GM18520 (cell line): ENCODE measurements around the gene OXSR1.
"Not testable (repeated sequence)": the region's sequence is repeated elsewhere in the genome, so short reads cannot be mapped to it uniquely, and the experiment has no call there.

Source experiments
- ATAC-seq: cut with Tn5 transposase; IDR thresholded peaks from one replicate; pipeline ENCODE4 v1.9.1; 2021; ENCODE audit not compliant: unreplicated experiment

Gene OXSR1

GRCh38 chr3:38163841-38164642 lies 1.3 kb upstream of the OXSR1 start:
- no peak for ATAC-seq

GRCh38 chr3:38164643-38164951 lies 740 bp upstream of the OXSR1 start:
- ATAC-seq: no peak

- ATAC-seq: no peak
Measured at GRCh38 chr3:38165722-38166387, 518 bp downstream of the OXSR1 start.

GRCh38 chr3:38167591-38167990 lies 2.3 kb downstream of the OXSR1 start:
- ATAC-seq: no peak

DNA sequence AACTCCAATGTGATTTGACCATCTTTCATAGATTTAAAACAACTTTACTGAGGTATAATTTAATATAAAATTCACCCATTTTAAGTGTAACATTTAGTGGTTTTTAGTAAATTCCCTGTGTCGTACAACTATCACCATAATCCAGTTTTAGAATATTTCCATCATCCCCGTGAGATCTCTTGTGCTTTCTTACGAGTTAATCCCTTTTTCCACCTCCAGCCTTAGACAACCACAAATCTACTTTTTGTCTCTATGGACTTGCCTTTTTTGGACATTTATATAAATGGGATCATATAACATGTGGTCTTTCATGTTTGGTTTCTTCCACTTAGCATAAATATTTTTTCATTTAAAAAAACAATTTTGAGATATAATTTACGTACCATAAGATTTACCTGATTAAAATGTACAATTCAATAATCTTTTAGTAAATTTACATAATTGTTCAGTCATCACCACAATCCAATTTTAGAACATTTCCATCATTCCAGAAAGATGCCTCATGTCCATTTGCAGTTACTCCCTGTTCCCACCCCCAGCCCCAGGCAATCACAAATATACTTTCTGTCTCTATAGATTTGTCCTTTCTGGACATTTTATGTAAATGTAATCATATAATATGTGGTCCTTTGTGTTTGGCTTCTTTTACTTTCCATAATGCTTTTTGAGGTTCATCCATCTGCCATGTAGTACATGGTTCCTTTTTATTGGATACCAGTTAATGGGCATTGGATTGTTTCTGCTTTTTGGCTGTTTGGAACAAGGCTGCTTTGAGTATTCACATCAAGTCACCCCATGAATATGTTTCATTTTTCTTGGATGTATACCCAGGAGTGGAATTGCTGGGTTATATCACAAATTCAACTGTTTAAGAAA lies 3.1 kb downstream of the OXSR1 start:
- no peak for ATAC-seq

DNA sequence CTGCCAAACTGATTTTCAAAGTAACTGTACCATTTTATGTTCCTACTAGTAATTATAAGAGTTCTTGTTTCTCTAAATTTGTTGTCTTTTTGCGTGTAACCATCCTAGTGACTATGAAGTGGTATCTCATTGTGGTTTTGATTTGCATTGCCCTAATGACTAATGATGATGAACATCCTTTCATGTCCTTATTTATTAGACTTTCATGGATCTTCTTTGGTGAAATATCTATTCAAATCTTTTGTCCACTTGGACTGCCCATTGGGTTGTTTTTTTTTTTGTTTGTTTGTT lies 3.6 kb downstream of the OXSR1 start:
- ATAC-seq: no peak

DNA sequence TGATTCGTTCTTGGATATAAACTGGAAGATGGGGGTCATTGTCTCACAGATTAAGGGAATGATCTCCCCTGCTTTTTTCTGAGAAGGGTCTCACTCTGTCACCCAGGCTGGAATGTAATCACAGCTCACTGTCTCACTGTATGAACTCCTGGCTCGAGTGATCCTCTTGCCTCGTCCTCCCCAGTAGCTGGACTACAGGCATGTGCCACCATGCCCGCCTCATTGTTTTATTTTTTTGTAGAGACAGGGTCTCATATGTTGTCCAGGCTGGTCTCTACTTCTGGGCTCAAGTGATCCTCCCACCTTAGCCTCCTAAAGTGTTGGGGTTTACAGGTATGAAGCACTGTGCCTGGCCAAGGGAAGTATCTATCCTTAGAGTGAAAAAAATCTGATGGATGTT lies 5.4 kb downstream of the OXSR1 start:
- no peak for ATAC-seq

DNA sequence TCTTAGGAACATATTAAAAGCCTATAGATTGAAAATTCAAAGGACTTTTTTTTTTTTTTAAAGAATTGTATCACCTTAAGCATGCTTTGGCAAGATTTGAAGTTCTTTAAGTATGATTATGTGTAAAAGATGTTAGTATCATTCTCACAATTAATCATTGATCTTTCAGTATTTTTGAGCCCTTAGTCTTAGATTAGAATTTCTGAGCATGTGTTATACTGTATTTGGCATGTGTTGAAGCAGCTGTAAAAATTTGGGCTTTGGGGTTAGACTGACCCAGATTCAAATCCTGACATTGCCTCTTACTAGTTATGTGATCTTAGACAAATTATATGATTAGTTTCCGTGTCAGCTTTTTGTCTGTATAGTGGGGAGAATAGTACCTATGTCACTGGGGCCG lies 6.3 kb downstream of the OXSR1 start:
- ATAC-seq: no peak

GRCh38 chr3:38173834-38174418 lies 8.6 kb downstream of the OXSR1 start:
- ATAC-seq: no peak

GRCh38 chr3:38177181-38177580 lies 11.8 kb downstream of the OXSR1 start:
- no peak for ATAC-seq

GRCh38 chr3:38186781-38187180 lies 21.4 kb downstream of the OXSR1 start:
- ATAC-seq: no peak

DNA sequence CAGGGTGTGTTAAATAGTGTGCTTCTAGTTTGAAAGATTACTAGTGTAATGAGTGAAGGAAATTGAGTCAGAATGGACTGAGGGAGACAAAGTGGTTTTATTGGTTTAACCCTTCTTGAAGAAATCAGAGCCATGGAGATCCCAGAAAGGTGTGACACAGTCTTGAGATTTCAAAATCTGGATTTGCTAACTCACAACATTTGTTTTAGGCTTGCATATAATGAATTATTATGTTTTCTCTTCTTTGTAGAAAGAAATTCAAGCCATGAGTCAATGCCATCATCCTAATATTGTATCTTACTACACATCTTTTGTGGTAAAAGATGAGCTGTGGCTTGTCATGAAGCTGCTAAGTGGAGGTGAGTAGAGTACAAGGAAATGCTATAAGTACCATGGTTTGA lies 25.1 kb downstream of the OXSR1 start:
- no peak for ATAC-seq

DNA sequence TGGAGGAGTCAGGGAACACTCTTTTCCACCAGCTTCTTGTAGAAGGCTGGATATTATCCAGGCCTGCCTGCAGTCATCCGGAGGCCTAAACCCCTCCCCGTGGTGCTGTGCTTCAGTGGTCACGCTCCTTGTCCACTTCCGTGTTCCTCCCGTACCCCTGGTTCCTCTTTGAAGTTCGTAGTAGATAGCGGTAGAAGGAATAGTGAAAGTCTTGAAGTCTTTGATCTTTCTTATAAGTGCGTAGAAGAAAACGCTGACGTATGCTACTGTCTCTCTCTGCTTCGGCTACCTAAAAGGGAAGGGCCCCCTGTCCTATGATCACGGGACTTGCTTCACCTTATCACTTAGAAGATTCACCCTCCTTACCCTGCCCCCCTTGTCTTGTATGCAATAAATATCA lies 37.6 kb downstream of the OXSR1 start:
- ATAC-seq: not testable (repeated sequence)

GRCh38 chr3:38203690-38204089 lies 38.4 kb downstream of the OXSR1 start:
- no peak for ATAC-seq

- ATAC-seq: no peak
Measured at GRCh38 chr3:38204599-38205471, 39.5 kb downstream of the OXSR1 start.

- no peak for ATAC-seq
Measured at GRCh38 chr3:38205472-38205805, 40.1 kb downstream of the OXSR1 start.

- ATAC-seq: no peak
Measured at GRCh38 chr3:38207254-38208003, 42.1 kb downstream of the OXSR1 start.

- ATAC-seq: peak; percentile 63
Measured at GRCh38 chr3:38210141-38210757, 44.9 kb downstream of the OXSR1 start.

GRCh38 chr3:38212141-38212540 lies 46.8 kb downstream of the OXSR1 start:
- ATAC-seq: no peak

DNA sequence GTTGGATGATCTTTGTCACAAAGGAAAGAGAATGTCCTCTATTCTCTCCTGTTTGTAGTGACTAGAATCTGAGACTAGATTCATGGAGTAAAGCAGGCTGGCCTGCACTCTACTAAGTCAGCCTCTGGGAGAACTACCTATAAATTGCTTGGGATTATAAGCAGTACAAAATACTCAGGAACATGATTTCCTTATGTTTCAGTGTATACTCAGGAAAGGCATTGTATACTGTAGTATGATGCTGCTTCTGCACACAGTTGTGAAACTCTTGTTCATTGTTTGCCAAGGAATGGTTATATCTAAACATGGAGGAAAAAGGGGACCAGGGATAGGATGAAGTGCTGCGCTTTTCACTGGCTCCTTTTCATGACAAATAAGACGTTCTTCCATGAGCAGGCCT lies 49.2 kb downstream of the OXSR1 start:
- no peak for ATAC-seq
